Measurements from ENCODE around the gene SLC8A2.

The SLC8A2 gene

GRCh38 chr19:47404334-47405196, 67.1 kb downstream of the SLC8A2 start:
- Histone ChIP-seq H3K36me3 (ENCODE audit: control insufficient read depth, insufficient read depth, low read length) (no peaks in the 10 kb centered on the region), H3K27me3 (ENCODE audit: control insufficient read depth, insufficient read depth, low read length) (peaks cover 4% of the 10 kb centered on the region)

DNA sequence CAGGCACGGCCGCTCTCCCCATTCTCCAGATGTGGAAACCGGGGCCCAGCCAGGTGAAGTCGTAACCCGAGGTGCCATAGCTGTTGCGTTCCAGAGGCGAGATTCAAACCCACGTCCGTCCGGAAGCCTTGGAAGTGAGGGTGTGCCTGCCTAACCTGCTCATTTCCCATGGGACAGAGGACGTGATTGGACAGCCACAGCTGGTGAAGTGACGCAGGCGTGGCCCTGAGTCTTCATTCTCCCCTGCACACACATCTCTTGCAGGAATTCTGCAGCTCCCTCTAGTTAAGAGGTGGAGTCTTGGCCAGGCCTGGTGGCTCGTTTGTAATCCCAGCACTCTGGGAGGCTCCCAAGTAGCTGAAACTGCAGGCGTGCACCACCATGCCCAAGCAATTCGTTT, 69.2 kb downstream of the SLC8A2 start:
- H3K27me3 ChIP-seq (ENCODE audit: control insufficient read depth, insufficient read depth, low read length), result peaks cover 4% of the 10 kb centered on the region

More at GRCh38 chr19:47404334-47405196, 67.1 kb downstream of the SLC8A2 start:
- Histone ChIP-seq H3K27ac (no peak overlapping the region), H2AFZ (no peak overlapping the region), H3K4me2 (ENCODE audit: low read length) (no peak overlapping the region), H3K79me2 (no peaks in the 10 kb centered on the region), H3K4me3 (ENCODE audit: low read depth, low read length) (no peak overlapping the region), H3K4me1 (no peaks in the 10 kb centered on the region), H3K9me3 (ENCODE audit: control insufficient read depth, low read length) (no peaks in the 10 kb centered on the region), H3K9ac (no peak overlapping the region)
- TF ChIP-seq, protein P1, sequence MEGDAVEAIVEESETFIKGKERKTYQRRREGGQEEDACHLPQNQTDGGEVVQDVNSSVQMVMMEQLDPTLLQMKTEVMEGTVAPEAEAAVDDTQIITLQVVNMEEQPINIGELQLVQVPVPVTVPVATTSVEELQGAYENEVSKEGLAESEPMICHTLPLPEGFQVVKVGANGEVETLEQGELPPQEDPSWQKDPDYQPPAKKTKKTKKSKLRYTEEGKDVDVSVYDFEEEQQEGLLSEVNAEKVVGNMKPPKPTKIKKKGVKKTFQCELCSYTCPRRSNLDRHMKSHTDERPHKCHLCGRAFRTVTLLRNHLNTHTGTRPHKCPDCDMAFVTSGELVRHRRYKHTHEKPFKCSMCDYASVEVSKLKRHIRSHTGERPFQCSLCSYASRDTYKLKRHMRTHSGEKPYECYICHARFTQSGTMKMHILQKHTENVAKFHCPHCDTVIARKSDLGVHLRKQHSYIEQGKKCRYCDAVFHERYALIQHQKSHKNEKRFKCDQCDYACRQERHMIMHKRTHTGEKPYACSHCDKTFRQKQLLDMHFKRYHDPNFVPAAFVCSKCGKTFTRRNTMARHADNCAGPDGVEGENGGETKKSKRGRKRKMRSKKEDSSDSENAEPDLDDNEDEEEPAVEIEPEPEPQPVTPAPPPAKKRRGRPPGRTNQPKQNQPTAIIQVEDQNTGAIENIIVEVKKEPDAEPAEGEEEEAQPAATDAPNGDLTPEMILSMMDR (IDR thresholded peaks at IDR 0.05), result no peak

DNA sequence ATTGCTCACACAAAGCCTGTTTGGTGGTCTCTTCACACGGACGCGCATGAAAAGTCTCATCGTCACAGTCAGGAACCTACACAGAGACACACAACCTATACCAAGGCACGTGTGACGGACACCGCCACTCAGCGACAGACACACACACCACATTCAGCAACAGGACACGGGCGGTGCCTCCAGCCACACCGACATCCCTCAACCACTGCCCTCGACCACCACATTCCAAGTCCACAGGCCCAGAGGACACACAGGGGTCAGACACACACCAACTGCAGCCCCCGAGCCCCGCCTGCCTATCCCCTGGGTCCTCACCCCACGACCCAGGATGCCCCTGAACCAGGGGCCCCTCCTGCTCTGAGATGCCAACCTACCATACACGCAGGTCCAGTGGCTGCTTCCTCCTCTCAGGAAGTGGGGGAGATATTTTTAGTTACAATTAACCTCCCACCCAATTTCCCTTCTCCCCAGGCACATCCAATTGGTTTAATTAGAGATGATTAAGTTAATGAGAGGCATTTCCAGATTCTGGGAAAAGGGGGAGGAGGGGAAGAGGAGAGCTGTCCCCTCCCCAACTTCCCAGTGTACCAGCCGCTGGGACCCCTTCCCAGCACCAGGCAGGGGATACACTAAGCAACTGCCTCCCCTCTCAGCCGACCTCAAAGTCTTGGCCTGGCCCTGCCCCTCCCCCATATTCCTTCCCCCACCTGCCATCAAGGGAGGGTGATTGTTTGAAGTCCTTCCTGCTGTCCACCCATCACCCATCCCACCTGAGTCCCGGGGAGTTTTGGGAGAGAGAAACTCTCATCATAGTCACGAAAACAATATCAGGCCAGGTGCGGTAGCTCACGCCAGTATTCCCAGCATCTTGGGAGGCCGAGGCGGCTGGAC, 72.7 kb downstream of the SLC8A2 start:
- Histone ChIP-seq H3K27me3 (ENCODE audit: control insufficient read depth, insufficient read depth, low read length) (no peaks in the 10 kb centered on the region), H3K4me3 (ENCODE audit: low read depth, low read length) (no peak overlapping the region), H3K9me3 (ENCODE audit: control insufficient read depth, low read length) (no peaks in the 10 kb centered on the region), H3K36me3 (ENCODE audit: control insufficient read depth, insufficient read depth, low read length) (no peaks in the 10 kb centered on the region), H3K4me1 (no peaks in the 10 kb centered on the region), H3K4me2 (ENCODE audit: low read length) (no peak overlapping the region), H3K79me2 (no peaks in the 10 kb centered on the region), H3K27ac (no peak overlapping the region), H3K9ac (no peak overlapping the region), H2AFZ (no peak overlapping the region)
- TF ChIP-seq, protein P1 (IDR thresholded peaks at IDR 0.05), result no peak

More for the DNA sequence above, 69.2 kb downstream of the SLC8A2 start:
- H3K27ac ChIP-seq, result no peak overlapping the region
- H3K9me3 ChIP-seq (ENCODE audit: control insufficient read depth, low read length), result no peaks in the 10 kb centered on the region
- H3K79me2 ChIP-seq, result no peaks in the 10 kb centered on the region
- no peak overlapping the region for H3K9ac ChIP-seq
- no peaks in the 10 kb centered on the region for H3K36me3 ChIP-seq (ENCODE audit: control insufficient read depth, insufficient read depth, low read length)
- H3K4me1 ChIP-seq, result no peaks in the 10 kb centered on the region
- H2AFZ ChIP-seq, result no peak overlapping the region
- H3K4me3 ChIP-seq (ENCODE audit: low read depth, low read length), result no peak overlapping the region
- no peak overlapping the region for H3K4me2 ChIP-seq (ENCODE audit: low read length)
- TF ChIP-seq, protein P1 (IDR thresholded peaks at IDR 0.05), result no peak

- Histone ChIP-seq H3K4me2 (ENCODE audit: low read length) (no peak overlapping the region), H3K9me3 (ENCODE audit: control insufficient read depth, low read length) (no peaks in the 10 kb centered on the region), H3K9ac (no peak overlapping the region), H3K36me3 (ENCODE audit: control insufficient read depth, insufficient read depth, low read length) (no peaks in the 10 kb centered on the region), H3K4me1 (no peaks in the 10 kb centered on the region), H3K27me3 (ENCODE audit: control insufficient read depth, insufficient read depth, low read length) (no peaks in the 10 kb centered on the region), H3K27ac (no peak overlapping the region), H2AFZ (no peak overlapping the region), H3K4me3 (ENCODE audit: low read depth, low read length) (no peak overlapping the region), H3K79me2 (no peaks in the 10 kb centered on the region)
- TF ChIP-seq, protein P1 (IDR thresholded peaks at IDR 0.05), result peak; percentile 79
These were observed 80.0 kb downstream of the SLC8A2 start for GRCh38 chr19:47391510-47392223.

Measured in parathyroid adenoma (tissue), 2 donors.